ENCODE results near the gene C17orf113. TPM values are rescaled to one million over a fixed set of nuclear protein-coding genes. Genes with fewer than 3 reads are reported as not detected.

C17orf113 gene
- total and polyA plus RNA-seq, 2 of the 13 experiments (the other 11 are each of a cell fraction or from before 2014, with no cell fraction given): 0.87 to 1.1 TPM

DNA sequence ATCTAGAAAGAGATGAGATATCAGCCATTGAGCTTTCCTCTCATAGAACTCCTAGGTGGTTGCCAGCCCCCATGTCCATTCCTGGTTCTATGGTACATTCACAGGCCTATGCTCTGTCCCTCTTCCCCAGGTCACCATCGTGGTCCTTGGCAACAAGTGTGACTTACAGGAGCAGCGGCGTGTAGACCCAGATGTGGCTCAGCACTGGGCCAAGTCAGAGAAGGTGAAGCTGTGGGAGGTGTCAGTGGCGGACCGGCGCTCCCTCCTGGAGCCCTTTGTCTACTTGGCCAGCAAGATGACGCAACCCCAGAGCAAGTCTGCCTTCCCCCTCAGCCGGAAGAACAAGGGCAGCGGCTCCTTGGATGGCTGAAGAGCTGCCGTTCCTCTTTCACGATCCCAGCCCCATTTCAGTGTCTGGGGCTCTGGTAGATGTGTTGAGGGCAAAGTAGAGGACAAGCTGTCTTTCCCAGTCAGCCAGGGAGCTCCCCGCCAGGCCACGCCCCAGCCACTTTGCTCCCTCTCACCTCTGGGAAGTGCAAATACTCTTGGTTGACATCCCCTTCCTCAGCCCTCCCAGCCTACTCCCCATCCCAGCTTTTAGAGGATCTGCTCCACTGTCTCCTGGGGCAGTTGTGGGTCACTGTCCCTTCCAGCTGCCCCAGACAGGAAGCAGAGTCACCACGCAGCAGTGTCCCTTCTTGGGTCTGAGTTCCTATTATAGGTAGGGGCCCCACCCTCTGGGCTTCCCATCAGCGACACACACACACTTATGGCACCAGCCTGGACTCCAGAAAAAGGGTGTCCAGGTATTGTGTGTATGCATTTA, 26.7 kb downstream of the C17orf113 start:
- Histone ChIP-seq H3K4me3 (replicated peaks in 1 of 3; ENCODE audit: insufficient read depth in 1 of 3, low read depth in 2 of 3, low read length in 3 of 3) (no peak overlapping the region), H3K79me2 (ENCODE audit: insufficient read depth, low read length) (peaks cover 17% of the 10 kb centered on the region), H3K27me3 (ENCODE audit: control insufficient read depth in 1 of 2, insufficient read depth in 2 of 2, low read length in 2 of 2) (no peaks in the 10 kb centered on the region; a peak in 1 of 5 replicates), H3K36me3 (replicated peaks in 1 of 2; ENCODE audit: control insufficient read depth in 1 of 2, insufficient read depth in 2 of 2, low read length in 2 of 2) (peaks cover 9 to 27% of the 10 kb centered on the region in 2 experiments), H3K9ac (ENCODE audit: insufficient read depth, low read depth, low read length) (no peak overlapping the region), H3K4me1 (ENCODE audit: insufficient read depth, low read length) (peaks cover 62% of the 10 kb centered on the region), H3K4me2 (ENCODE audit: low read depth, low read length) (no peak overlapping the region), H3K27ac (ENCODE audit: extremely low read length, insufficient read depth, low read length) (peak overlapping the region; percentile 30), H4K20me1 (ENCODE audit: insufficient read depth, low read length) (no peaks in the 10 kb centered on the region), H3K9me3 (ENCODE audit: low read length) (no peaks in the 10 kb centered on the region), H2AFZ (ENCODE audit: low read length) (no peak overlapping the region)
- no TSS peak for BruUV-seq (replicated peaks)
- CTCF ChIA-PET (ENCODE audit: low intra/inter-chr PET ratio, low total read pairs): interaction anchor here (0.9 to 2.3 kb wide), 4 partner anchors 43 to 112 kb away, joined by 4 to 20 read pairs (median 14); no protein-coding TSS in a partner anchor
- ATAC-seq (no peak), DNase-seq (ENCODE audit: low spot score) (no peak), FAIRE-seq (no peak)
- intact Hi-C loops (cut with micrococcal nuclease; ENCODE audit: unreplicated experiment) (loop anchor here (2.0 kb wide), 2 partner anchors 43 to 93 kb away; no protein-coding TSS in a partner anchor), in situ Hi-C loops (cut with HindIII; ENCODE audit: extremely low pct_ligation_motif_present, low pct_unique_long_range_greater_than_20kb) (no loop called here)
- 86% methylated on average over 15 of the region's 15 CpGs for WGBS (ENCODE audit: low lambda C conversion rate)
- POLR2A ChIA-PET: interaction anchor here (1.0 to 5.1 kb wide), 6 partner anchors 8 to 130 kb away, joined by 3 to 35 read pairs (median 4); partner anchors contain the start of gene CNP
- TF ChIP-seq ZFP36L2 (CRISPR knock-in tag; IDR thresholded peaks at IDR 0.05): no peak
- TF ChIP-seq, protein P1, sequence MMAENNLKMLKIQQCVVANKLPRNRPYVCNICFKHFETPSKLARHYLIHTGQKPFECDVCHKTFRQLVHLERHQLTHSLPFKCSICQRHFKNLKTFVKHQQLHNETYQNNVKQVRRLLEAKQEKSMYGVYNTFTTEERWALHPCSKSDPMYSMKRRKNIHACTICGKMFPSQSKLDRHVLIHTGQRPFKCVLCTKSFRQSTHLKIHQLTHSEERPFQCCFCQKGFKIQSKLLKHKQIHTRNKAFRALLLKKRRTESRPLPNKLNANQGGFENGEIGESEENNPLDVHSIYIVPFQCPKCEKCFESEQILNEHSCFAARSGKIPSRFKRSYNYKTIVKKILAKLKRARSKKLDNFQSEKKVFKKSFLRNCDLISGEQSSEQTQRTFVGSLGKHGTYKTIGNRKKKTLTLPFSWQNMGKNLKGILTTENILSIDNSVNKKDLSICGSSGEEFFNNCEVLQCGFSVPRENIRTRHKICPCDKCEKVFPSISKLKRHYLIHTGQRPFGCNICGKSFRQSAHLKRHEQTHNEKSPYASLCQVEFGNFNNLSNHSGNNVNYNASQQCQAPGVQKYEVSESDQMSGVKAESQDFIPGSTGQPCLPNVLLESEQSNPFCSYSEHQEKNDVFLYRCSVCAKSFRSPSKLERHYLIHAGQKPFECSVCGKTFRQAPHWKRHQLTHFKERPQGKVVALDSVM (CRISPR knock-in tag; IDR thresholded peaks at IDR 0.05): no peak
- 0 out of 2 replicates have a peak, but pooled peaks have one; percentile 22 for TF ChIP-seq YEATS2 (CRISPR knock-in tag; IDR thresholded peaks at IDR 0.05; ENCODE audit: borderline replicate concordance)
- no peak for TF ChIP-seq CBFB (CRISPR knock-in tag; IDR thresholded peaks at IDR 0.05)
- TF ChIP-seq ZNF430 (CRISPR knock-in tag; IDR thresholded peaks at IDR 0.05): no peak
- TF ChIP-seq, protein P2, sequence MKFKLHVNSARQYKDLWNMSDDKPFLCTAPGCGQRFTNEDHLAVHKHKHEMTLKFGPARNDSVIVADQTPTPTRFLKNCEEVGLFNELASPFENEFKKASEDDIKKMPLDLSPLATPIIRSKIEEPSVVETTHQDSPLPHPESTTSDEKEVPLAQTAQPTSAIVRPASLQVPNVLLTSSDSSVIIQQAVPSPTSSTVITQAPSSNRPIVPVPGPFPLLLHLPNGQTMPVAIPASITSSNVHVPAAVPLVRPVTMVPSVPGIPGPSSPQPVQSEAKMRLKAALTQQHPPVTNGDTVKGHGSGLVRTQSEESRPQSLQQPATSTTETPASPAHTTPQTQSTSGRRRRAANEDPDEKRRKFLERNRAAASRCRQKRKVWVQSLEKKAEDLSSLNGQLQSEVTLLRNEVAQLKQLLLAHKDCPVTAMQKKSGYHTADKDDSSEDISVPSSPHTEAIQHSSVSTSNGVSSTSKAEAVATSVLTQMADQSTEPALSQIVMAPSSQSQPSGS (CRISPR knock-in tag; IDR thresholded peaks at IDR 0.05): no peak
- no peak for TF ChIP-seq ZNF431 (CRISPR knock-in tag; IDR thresholded peaks at IDR 0.05; ENCODE audit: borderline replicate concordance, low read depth)
- peak; percentile 33; the same call in 1 of the 2 replicates for TF ChIP-seq CEBPG (CRISPR knock-in tag; IDR thresholded peaks at IDR 0.05)
- TF ChIP-seq, protein P3, sequence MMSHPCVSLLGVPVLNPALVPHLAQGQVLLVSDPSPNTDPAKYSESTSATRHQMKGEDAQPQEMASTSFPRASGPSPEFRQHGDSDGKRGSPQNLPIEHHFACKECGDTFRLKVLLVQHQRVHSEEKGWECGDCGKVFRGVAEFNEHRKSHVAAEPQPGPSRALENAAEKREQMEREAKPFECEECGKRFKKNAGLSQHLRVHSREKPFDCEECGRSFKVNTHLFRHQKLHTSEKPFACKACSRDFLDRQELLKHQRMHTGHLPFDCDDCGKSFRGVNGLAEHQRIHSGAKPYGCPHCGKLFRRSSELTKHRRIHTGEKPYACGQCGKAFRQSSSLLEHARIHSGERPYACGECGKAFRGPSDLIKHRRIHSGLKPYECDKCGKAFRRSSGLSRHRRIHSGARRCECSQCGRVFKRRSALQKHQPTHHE (CRISPR knock-in tag; IDR thresholded peaks at IDR 0.05; ENCODE audit: borderline replicate concordance): no peak
- TF ChIP-seq, protein P4, sequence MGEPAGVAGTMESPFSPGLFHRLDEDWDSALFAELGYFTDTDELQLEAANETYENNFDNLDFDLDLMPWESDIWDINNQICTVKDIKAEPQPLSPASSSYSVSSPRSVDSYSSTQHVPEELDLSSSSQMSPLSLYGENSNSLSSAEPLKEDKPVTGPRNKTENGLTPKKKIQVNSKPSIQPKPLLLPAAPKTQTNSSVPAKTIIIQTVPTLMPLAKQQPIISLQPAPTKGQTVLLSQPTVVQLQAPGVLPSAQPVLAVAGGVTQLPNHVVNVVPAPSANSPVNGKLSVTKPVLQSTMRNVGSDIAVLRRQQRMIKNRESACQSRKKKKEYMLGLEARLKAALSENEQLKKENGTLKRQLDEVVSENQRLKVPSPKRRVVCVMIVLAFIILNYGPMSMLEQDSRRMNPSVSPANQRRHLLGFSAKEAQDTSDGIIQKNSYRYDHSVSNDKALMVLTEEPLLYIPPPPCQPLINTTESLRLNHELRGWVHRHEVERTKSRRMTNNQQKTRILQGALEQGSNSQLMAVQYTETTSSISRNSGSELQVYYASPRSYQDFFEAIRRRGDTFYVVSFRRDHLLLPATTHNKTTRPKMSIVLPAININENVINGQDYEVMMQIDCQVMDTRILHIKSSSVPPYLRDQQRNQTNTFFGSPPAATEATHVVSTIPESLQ (CRISPR knock-in tag; conservative IDR thresholded peaks at IDR 0.05): no peak
- TF ChIP-seq CHCHD3 (CRISPR knock-in tag; IDR thresholded peaks at IDR 0.05): no peak
- TF ChIP-seq NRL (CRISPR knock-in tag; IDR thresholded peaks at IDR 0.05; ENCODE audit: borderline replicate concordance): peak; percentile 43; the same call in 1 of the 2 replicates
- TF ChIP-seq, protein P5, sequence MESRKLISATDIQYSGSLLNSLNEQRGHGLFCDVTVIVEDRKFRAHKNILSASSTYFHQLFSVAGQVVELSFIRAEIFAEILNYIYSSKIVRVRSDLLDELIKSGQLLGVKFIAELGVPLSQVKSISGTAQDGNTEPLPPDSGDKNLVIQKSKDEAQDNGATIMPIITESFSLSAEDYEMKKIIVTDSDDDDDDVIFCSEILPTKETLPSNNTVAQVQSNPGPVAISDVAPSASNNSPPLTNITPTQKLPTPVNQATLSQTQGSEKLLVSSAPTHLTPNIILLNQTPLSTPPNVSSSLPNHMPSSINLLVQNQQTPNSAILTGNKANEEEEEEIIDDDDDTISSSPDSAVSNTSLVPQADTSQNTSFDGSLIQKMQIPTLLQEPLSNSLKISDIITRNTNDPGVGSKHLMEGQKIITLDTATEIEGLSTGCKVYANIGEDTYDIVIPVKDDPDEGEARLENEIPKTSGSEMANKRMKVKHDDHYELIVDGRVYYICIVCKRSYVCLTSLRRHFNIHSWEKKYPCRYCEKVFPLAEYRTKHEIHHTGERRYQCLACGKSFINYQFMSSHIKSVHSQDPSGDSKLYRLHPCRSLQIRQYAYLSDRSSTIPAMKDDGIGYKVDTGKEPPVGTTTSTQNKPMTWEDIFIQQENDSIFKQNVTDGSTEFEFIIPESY (CRISPR knock-in tag; IDR thresholded peaks at IDR 0.05): peak; percentile 96
- TF ChIP-seq CENPT (CRISPR knock-in tag; IDR thresholded peaks at IDR 0.05; ENCODE audit: low read depth): no peak

All from HepG2 (cell line).